ENCODE data around the gene DECR2.

- no peak for TF ChIP-seq CTCF (conservative IDR thresholded peaks at IDR 0.05; ENCODE audit: low read length)
- no peak for TF ChIP-seq EZH2phosphoT487 (IDR thresholded peaks at IDR 0.05; ENCODE audit: borderline replicate concordance)
Measured at GRCh38 chr16:352547-353403, 48.9 kb upstream of the DECR2 start, which contains the start of gene AXIN1.

Data from Loucy (cell line).